OCI-LY3 (cell line): Measurements from ENCODE around the gene ANKRD35.

Source experiments
- H2AFZ ChIP-seq: fragments of 200-600, 300-600 bp; shearing (Covaris generic); 2 replicates; pipeline ENCODE4 v1.6.0; 2014; ENCODE audit warnings: antibody characterized with exemption, low read depth, low read length
- H3K27ac ChIP-seq: fragments of 200-600, 300-600 bp; sonication (generic); 2 replicates; pipeline ENCODE4 v1.5.1; 2014; ENCODE audit warnings: mild to moderate bottlenecking, low read length, moderate library complexity, mixed read lengths
- H3K27me3 ChIP-seq: fragments of 200-600, 300-600 bp; sonication (generic); 2 replicates; pipeline ENCODE4 v1.6.1; 2014; ENCODE audit warnings: low read depth, low read length, mixed read lengths
- H3K36me3 ChIP-seq: fragments of 200-600, 300-600 bp; sonication (generic); replicated peaks from 2 replicates; pipeline ENCODE3; 2014; ENCODE audit warnings: low read depth, low read length, mixed read lengths
- H3K4me1 ChIP-seq: fragments of 300-600, 200-600 bp; sonication (generic); 2 replicates; pipeline ENCODE4 v1.6.1; 2014; ENCODE audit warnings: low read length, mixed read lengths
- H3K4me2 ChIP-seq: fragments of 200-600, 300-600 bp; sonication (generic); 2 replicates; pipeline ENCODE4 v1.6.1; 2014; ENCODE audit warnings: low read length, mixed read lengths
- H3K4me3 ChIP-seq: fragments of 300-600, 200-600 bp; sonication (generic); 2 replicates; pipeline ENCODE4 v1.5.1; 2014; ENCODE audit warnings: antibody characterized with exemption, mild to moderate bottlenecking, low read length, moderate library complexity
- H3K79me2 ChIP-seq: fragments of 300-600, 200-600 bp; shearing (Covaris generic); 2 replicates; pipeline ENCODE4 v1.6.1; 2014; ENCODE audit warnings: mild to moderate bottlenecking, low read length, mixed read lengths
- H3K9ac ChIP-seq: fragments of 300-600, 200-600 bp; shearing (Covaris generic); 2 replicates; pipeline ENCODE4 v1.6.0; 2014; ENCODE audit warnings: mild to moderate bottlenecking, low read length, moderate library complexity
- H3K9me3 ChIP-seq: fragments of 200-600, 300-600 bp; shearing (Covaris generic); 2 replicates; pipeline ENCODE4 v1.6.1; 2014; ENCODE audit warnings: low read length, mixed read lengths; ENCODE audit not compliant: insufficient read depth
- H4K20me1 ChIP-seq: fragments of 200-600, 300-600 bp; sonication (generic); 2 replicates; pipeline ENCODE4 v1.6.1; 2016; ENCODE audit warnings: low read length, mixed read lengths; ENCODE audit not compliant: insufficient read depth
- EZH2phosphoT487 ChIP-seq: fragments of 200-600 bp; shearing (Covaris generic); IDR thresholded peaks from 2 replicates; pipeline ENCODE4 v1.6.1; 2018; ENCODE audit warnings: antibody characterized with exemption, mixed run types, low read depth
- TF ChIP-seq, protein P1 (sequence below): fragments of 200-600, 300-600 bp; sonication (generic); IDR thresholded peaks from 2 replicates; pipeline ENCODE4 v1.5.1; 2014; ENCODE audit warnings: antibody characterized with exemption, low read length, low read depth

ANKRD35 gene

GRCh38 chr1:145912128-145912641, 26.5 kb upstream of the ANKRD35 start:
- peaks cover 43% of the 10 kb centered on the region for H3K36me3 ChIP-seq

DNA sequence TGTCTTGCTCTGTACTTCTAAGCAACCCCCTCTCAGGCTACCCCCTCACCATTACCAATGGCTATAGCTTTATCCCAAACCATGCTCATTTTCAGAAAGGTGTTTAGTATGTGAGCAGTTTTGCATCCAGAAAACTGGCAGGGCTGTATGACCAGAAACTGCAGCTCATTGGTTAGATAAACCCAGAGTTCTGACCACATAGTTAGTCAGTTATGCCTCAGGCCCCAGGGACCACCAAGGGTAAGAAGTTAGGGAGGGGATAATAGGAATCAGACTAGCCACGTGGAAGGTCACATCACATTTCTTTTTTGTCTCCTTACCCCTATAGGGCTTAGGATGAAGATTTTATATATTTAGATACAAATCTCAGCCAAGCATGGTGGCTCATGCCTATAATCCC, 23.0 kb upstream of the ANKRD35 start:
- no peak overlapping the region for H2AFZ ChIP-seq
- H3K9ac ChIP-seq: no peak overlapping the region
- no peaks in the 10 kb centered on the region for H3K9me3 ChIP-seq

More at GRCh38 chr1:145912128-145912641, 26.5 kb upstream of the ANKRD35 start:
- Histone ChIP-seq H3K4me1 (peaks cover 17% of the 10 kb centered on the region), H2AFZ (no peak overlapping the region), H3K4me2 (no peak overlapping the region), H3K4me3 (no peak overlapping the region), H3K27ac (no peak overlapping the region), H3K79me2 (no peaks in the 10 kb centered on the region), H3K9me3 (no peaks in the 10 kb centered on the region), H3K9ac (no peak overlapping the region), H3K27me3 (no peaks in the 10 kb centered on the region), H4K20me1 (no peaks in the 10 kb centered on the region)
- no peak for TF ChIP-seq EZH2phosphoT487
- TF ChIP-seq, protein P1, sequence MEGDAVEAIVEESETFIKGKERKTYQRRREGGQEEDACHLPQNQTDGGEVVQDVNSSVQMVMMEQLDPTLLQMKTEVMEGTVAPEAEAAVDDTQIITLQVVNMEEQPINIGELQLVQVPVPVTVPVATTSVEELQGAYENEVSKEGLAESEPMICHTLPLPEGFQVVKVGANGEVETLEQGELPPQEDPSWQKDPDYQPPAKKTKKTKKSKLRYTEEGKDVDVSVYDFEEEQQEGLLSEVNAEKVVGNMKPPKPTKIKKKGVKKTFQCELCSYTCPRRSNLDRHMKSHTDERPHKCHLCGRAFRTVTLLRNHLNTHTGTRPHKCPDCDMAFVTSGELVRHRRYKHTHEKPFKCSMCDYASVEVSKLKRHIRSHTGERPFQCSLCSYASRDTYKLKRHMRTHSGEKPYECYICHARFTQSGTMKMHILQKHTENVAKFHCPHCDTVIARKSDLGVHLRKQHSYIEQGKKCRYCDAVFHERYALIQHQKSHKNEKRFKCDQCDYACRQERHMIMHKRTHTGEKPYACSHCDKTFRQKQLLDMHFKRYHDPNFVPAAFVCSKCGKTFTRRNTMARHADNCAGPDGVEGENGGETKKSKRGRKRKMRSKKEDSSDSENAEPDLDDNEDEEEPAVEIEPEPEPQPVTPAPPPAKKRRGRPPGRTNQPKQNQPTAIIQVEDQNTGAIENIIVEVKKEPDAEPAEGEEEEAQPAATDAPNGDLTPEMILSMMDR: no peak

GRCh38 chr1:145906954-145907753, 21.5 kb upstream of the ANKRD35 start:
- no peaks in the 10 kb centered on the region for H3K27me3 ChIP-seq
- peaks cover 15% of the 10 kb centered on the region for H3K36me3 ChIP-seq
- peaks cover 2% of the 10 kb centered on the region for H3K4me1 ChIP-seq
- H3K4me2 ChIP-seq: no peak overlapping the region
- H2AFZ ChIP-seq: no peak overlapping the region
- H3K79me2 ChIP-seq: no peaks in the 10 kb centered on the region
- H4K20me1 ChIP-seq: no peaks in the 10 kb centered on the region
- no peak overlapping the region for H3K4me3 ChIP-seq
- H3K27ac ChIP-seq: no peak overlapping the region
- TF ChIP-seq, protein P1: no peak
- no peak for TF ChIP-seq EZH2phosphoT487
- H3K9me3 ChIP-seq: no peaks in the 10 kb centered on the region
- no peak overlapping the region for H3K9ac ChIP-seq

More for the DNA sequence above, 23.0 kb upstream of the ANKRD35 start:
- H3K4me1 ChIP-seq: peaks cover 17% of the 10 kb centered on the region
- H3K27me3 ChIP-seq: no peaks in the 10 kb centered on the region
- H4K20me1 ChIP-seq: no peaks in the 10 kb centered on the region
- H3K36me3 ChIP-seq: peaks cover 22% of the 10 kb centered on the region
- no peaks in the 10 kb centered on the region for H3K79me2 ChIP-seq
- no peak for TF ChIP-seq EZH2phosphoT487
- TF ChIP-seq, protein P1: no peak
- H3K27ac ChIP-seq: no peak overlapping the region
- no peak overlapping the region for H3K4me3 ChIP-seq
- H3K4me2 ChIP-seq: no peak overlapping the region

DNA sequence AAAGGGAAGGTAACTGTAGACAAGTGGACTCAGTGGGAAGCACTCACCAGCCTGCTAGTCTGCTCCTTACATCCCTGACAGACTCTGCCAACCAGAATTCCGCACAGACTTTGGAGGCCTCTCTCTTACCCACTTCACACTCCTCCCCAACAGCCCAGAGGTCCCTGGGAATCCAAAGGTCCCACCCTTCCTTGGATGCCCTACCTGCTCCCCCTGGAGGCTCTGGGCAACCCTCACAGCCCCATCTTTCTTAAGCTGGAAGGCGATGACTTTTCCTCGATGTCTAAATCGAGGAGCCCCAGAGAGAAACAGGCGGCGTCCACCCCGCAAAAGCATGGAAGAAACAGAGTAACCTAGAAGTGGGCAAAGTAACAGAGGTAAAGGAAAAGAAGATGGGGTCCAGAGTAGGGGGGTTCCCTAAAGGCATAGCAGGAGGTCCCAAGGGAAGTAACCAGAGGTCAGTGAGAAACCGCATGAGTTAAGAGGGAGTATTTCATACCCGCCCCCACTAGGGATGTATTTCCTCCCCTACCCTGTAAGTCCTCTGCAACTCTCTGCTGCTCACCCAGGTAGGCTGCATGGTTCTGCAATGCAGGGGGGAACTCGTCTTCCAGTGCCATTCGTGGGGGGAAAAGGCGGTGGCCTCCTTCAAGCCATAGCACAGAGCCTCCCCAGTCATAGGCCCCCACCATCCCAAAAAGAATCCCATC, 15.8 kb upstream of the ANKRD35 start:
- Histone ChIP-seq H3K4me2 (no peak overlapping the region), H3K27ac (no peak overlapping the region), H3K9ac (no peak overlapping the region), H4K20me1 (no peaks in the 10 kb centered on the region), H3K9me3 (no peaks in the 10 kb centered on the region), H3K27me3 (no peaks in the 10 kb centered on the region), H2AFZ (no peak overlapping the region), H3K4me1 (no peaks in the 10 kb centered on the region), H3K36me3 (no peaks in the 10 kb centered on the region), H3K79me2 (no peaks in the 10 kb centered on the region), H3K4me3 (no peak overlapping the region)
- TF ChIP-seq, protein P1: no peak
- no peak for TF ChIP-seq EZH2phosphoT487
